Choroid plexus epithelial cell (primary cell): ENCODE results near the gene GRSF1.

Source experiments
- DNase-seq: peaks from one replicate; pipeline ENCODE4 v3.0.0-alpha.2; 2010; ENCODE audit warnings: low read depth
- H3K4me3 ChIP-seq: 2 replicates; pipeline ENCODE4 v1.5.1; 2011; ENCODE audit warnings: low read depth, mild to moderate bottlenecking, control low read depth, low read length, moderate library complexity
- TF ChIP-seq, protein P1 (sequence below): conservative IDR thresholded peaks from 2 replicates; pipeline ENCODE4 v1.5.1; 2011; ENCODE audit warnings: low read depth, mild to moderate bottlenecking, control low read depth, inconsistent platforms, low read length, moderate library complexity

The GRSF1 gene, protein sequence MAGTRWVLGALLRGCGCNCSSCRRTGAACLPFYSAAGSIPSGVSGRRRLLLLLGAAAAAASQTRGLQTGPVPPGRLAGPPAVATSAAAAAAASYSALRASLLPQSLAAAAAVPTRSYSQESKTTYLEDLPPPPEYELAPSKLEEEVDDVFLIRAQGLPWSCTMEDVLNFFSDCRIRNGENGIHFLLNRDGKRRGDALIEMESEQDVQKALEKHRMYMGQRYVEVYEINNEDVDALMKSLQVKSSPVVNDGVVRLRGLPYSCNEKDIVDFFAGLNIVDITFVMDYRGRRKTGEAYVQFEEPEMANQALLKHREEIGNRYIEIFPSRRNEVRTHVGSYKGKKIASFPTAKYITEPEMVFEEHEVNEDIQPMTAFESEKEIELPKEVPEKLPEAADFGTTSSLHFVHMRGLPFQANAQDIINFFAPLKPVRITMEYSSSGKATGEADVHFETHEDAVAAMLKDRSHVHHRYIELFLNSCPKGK

DNA sequence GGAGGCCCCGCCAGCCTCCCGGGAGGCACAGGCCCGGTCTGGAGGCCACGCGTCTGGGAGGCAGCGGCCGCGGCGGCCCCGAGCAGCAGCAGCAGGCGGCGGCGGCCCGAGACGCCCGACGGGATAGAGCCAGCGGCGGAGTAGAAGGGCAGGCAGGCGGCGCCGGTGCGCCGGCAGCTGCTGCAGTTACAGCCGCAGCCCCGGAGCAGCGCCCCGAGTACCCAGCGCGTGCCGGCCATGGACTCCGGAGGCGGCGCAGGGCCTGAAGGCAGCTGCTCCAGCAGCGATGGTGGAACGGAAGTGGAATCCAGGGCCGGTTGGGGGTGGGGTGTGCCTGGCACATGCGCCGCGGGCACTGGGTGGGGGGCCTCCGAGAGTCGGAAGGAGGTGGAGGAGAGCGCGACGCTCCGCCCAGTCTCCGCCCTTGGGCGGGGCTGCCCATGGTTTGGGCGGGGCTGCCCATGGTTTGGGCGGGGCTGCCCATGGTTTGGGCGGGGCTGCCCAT, at the start of gene GRSF1:
GRSF1 (minus strand) TSS at position 302 of the 505 bp plus-strand sequence; CDS start at position 239, 63 bp downstream.
- DNase-seq = peak; percentile 96
- H3K4me3 ChIP-seq = peak within 1 kb of the TSS; percentile 86
- TF ChIP-seq, protein P1, sequence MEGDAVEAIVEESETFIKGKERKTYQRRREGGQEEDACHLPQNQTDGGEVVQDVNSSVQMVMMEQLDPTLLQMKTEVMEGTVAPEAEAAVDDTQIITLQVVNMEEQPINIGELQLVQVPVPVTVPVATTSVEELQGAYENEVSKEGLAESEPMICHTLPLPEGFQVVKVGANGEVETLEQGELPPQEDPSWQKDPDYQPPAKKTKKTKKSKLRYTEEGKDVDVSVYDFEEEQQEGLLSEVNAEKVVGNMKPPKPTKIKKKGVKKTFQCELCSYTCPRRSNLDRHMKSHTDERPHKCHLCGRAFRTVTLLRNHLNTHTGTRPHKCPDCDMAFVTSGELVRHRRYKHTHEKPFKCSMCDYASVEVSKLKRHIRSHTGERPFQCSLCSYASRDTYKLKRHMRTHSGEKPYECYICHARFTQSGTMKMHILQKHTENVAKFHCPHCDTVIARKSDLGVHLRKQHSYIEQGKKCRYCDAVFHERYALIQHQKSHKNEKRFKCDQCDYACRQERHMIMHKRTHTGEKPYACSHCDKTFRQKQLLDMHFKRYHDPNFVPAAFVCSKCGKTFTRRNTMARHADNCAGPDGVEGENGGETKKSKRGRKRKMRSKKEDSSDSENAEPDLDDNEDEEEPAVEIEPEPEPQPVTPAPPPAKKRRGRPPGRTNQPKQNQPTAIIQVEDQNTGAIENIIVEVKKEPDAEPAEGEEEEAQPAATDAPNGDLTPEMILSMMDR = peak; percentile 42

DNA sequence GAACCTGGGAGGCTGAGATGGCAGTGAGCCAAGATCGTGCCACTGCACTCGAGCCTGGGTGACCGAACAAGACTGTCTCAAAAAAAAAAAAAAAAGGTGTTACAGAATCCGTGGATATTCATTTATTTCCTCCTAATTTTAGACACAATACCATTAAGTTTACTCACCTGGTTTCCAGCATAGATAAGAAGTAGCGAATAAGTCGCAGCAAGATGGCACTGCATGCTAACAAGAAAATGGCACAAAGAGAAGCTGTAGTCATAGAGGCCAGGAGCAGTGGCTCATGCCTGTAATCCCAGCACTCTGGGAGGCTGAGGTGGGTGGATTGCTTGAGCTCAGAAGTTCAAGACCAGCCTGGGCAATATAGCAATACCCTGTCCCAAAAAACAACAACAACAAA, 45.5 kb upstream of the GRSF1 start:
- TF ChIP-seq, protein P1 = no peak
- H3K4me3 ChIP-seq = no peak overlapping the region
- no peak for DNase-seq

DNA sequence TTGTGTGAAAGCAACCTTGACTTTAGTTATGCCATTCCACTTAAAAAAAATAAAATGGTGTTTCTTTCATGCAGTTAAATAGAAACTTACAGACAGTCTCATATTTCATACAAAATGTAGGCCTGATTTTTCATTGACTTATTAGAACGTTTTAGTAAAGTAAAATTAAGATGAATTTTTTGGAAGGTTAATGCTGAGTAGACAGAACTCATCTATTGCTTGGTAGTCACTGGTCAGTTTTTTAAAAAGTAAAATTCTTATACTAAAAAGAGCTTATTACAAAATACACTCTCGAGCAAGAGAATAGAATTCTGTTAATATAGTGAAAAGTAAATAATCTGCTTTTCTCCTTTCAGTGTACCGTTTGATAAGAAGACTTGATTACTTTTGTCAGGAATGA, 41.0 kb upstream of the GRSF1 start:
- DNase-seq = no peak
- H3K4me3 ChIP-seq = no peak overlapping the region
- TF ChIP-seq, protein P1 = no peak

DNA sequence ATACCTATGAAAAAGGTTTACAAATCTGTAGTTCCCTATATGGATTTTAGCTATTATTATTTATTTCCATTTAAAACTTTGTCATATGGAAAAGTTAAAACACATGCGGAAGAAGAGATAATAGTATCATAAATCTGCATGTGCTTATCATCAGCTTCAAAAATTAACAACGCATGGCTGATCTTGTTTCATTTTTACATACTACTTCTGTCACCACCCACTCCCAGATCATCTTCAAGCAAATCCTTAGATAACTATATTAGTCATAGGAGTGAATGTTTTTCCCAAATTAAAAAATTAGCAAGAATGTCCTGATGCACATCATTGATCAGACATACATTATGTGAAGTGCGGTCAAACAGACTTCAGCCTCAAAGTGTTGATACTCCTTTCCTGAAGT, 37.9 kb upstream of the GRSF1 start:
- no peak overlapping the region for H3K4me3 ChIP-seq
- no peak for DNase-seq
- TF ChIP-seq, protein P1 = no peak

DNA sequence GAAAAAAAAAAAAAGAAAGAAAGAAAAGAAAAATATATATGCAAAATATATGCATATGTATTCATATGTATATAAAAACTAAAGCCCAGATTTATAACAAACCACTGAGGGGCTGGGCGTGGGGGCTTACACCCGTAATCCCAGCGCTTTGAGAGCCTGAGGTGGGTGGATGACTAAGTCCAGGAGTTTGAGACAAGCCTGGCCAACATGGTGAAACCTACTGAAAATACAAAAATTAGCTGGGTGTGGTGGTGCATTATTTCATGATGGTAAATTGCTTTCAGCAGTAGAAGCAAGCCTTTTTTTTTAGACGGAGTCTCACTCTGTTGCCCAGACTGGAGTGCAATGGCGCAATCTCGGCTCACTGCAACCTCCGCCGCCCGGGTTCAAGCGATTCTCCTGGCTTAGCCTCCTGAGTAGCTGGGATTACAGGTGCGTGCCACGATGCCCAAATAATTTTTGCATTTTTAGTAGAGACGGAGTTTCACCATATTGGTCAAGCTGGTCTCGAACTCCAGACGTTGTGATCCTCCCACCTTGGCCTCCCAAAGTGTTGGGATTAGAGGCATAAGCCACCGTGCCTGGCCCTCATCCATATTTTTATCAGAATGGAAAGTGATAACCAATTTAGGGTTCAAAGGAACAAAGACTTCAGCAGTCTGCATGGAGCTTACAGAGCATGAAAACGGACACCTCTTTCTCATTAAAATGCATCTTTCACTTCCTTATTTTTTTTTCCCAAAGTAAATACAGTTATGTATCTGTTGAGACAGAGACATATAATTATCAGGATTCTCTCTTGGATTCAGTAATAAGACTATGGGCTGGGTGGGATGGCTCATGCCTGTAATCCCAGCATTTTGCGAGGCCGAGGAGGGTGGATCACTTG, 34.8 kb upstream of the GRSF1 start:
- H3K4me3 ChIP-seq = no peak overlapping the region
- DNase-seq = no peak
- TF ChIP-seq, protein P1 = no peak

DNA sequence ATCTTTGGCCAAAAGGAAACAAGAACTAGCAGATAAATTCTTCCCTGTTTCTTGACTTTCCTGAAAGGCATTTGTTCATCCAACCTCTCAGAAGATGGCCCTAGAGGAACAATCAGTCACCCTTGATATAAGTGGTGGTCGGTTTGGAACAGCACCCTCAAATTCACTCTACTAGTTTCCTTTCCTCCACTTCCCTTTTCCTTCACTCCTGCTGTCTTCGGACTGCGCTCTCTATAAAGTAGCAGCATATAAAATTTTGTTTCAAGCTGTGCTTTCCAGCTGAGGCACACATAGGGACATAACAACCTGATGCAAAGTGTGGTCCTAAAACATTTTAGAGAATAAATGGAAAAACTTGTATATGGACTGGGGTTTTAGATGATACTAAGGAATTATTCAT, 33.5 kb upstream of the GRSF1 start:
- no peak for DNase-seq
- no peak overlapping the region for H3K4me3 ChIP-seq
- TF ChIP-seq, protein P1 = no peak
